GM23338 (cell line): ENCODE results near the gene CYP2J2. TPM values are rescaled to one million over a fixed set of nuclear protein-coding genes. Genes with fewer than 3 reads are reported as not detected.
A peak's percentile ranks its signal among the peaks of the same experiment; 100 is the strongest.

Experiments used
- ATAC-seq: fragments of 200-7000 bp; cut with Tn5 transposase; 3 replicates; pipeline ENCODE4 v1.9.1; 2020
- DNase-seq: peaks from one replicate; pipeline ENCODE4 v3.0.0-alpha.2; 2015; ENCODE audit warnings: low spot score
- H2AFZ ChIP-seq: fragments of 200-600 bp; sonication (generic); 2 replicates; pipeline ENCODE4 v1.8.0; 2016; ENCODE audit warnings: antibody characterized with exemption, mild to moderate bottlenecking, moderate library complexity
- H3F3A ChIP-seq: fragments of 200-600 bp; sonication (generic); replicated peaks from 2 replicates; pipeline ENCODE4 v1.8.0; 2017; ENCODE audit warnings: antibody characterized with exemption, mixed run types, low read depth
- H3K27ac ChIP-seq: fragments of 200-600 bp; sonication (generic); 2 replicates; pipeline ENCODE4 v1.6.1; 2016; ENCODE audit warnings: low read depth
- H3K27me3 ChIP-seq: fragments of 200-600 bp; sonication (generic); 2 replicates; pipeline ENCODE4 v1.8.0; 2016; ENCODE audit warnings: mild to moderate bottlenecking, mixed run types, moderate library complexity; ENCODE audit not compliant: insufficient read depth
- H3K36me3 ChIP-seq: fragments of 200-600 bp; sonication (generic); 2 replicates; pipeline ENCODE4 v1.8.0; 2016; ENCODE audit warnings: mild to moderate bottlenecking; ENCODE audit not compliant: insufficient read depth
- H3K4me1 ChIP-seq: fragments of 200-600 bp; sonication (generic); 2 replicates; pipeline ENCODE4 v1.8.0; 2016; ENCODE audit warnings: mild to moderate bottlenecking, moderate library complexity; ENCODE audit not compliant: insufficient read depth
- H3K4me2 ChIP-seq: fragments of 200-600 bp; sonication (generic); 2 replicates; pipeline ENCODE4 v1.7.1; 2017; ENCODE audit warnings: mixed run types
- H3K4me3 ChIP-seq: fragments of 200-600 bp; sonication (generic); 2 replicates; pipeline ENCODE4 v1.6.1; 2016; ENCODE audit warnings: mixed run types
- H3K79me2 ChIP-seq: fragments of 200-600 bp; sonication (generic); replicated peaks from 2 replicates; pipeline ENCODE4 v1.8.0; 2017; ENCODE audit warnings: mild to moderate bottlenecking; ENCODE audit not compliant: insufficient read depth
- H3K9me2 ChIP-seq: fragments of 200-600 bp; sonication (generic); 2 replicates; pipeline ENCODE4 v1.8.0; 2017; ENCODE audit not compliant: insufficient read depth
- H4K20me1 ChIP-seq: fragments of 200-600 bp; sonication (generic); replicated peaks from 2 replicates; pipeline ENCODE4 v1.8.0; 2017; ENCODE audit warnings: mild to moderate bottlenecking; ENCODE audit not compliant: insufficient read depth
- H3K27ac Mint-ChIP-seq: 2 replicates; pipeline ENCODE4 v1.8.0; 2020; ENCODE audit warnings: inconsistent platforms, mild to moderate bottlenecking, moderate library complexity, mixed read lengths
- H3K27me3 Mint-ChIP-seq: 3 replicates; pipeline ENCODE4 v1.8.0; 2022; ENCODE audit warnings: low read depth, mild to moderate bottlenecking, moderate library complexity, mixed read lengths, inconsistent platforms; ENCODE audit not compliant: insufficient read depth, poor library complexity
- H3K36me3 Mint-ChIP-seq: 3 replicates; pipeline ENCODE4 v1.8.0; 2021; ENCODE audit warnings: low read depth, mild to moderate bottlenecking, inconsistent platforms, moderate library complexity, mixed read lengths
- H3K4me1 Mint-ChIP-seq: 3 replicates; pipeline ENCODE4 v1.8.0; 2020; ENCODE audit warnings: mild to moderate bottlenecking, inconsistent platforms, mixed read lengths
- H3K4me3 Mint-ChIP-seq: 3 replicates; pipeline ENCODE4 v1.8.0; 2021; ENCODE audit warnings: moderate library complexity, mild to moderate bottlenecking, inconsistent platforms, mixed read lengths
- H3K9me3 Mint-ChIP-seq: 3 replicates; pipeline ENCODE4 v1.8.0; 2020; ENCODE audit warnings: moderate library complexity, mild to moderate bottlenecking, inconsistent platforms, mixed read lengths
- CREB1 ChIP-seq: fragments of 250-450 bp; sonication (Bioruptor Pico); IDR thresholded peaks from 2 replicates; pipeline ENCODE4 v1.5.0; 2020; ENCODE audit warnings: low read depth, mild to moderate bottlenecking, moderate library complexity
- ETS1 ChIP-seq: IDR thresholded peaks from 2 replicates; pipeline ENCODE4 v1.6.1; 2016; ENCODE audit warnings: antibody characterized with exemption
- EZH2 ChIP-seq: fragments of 200-600 bp; sonication (generic); IDR thresholded peaks from one replicate; pipeline ENCODE4 v1.8.0; 2017; ENCODE audit warnings: antibody characterized with exemption, mild to moderate bottlenecking, low read depth; ENCODE audit not compliant: unreplicated experiment
- EZH2phosphoT487 ChIP-seq: fragments of 200-600 bp; sonication (generic); IDR thresholded peaks from one replicate; pipeline ENCODE4 v1.8.1; 2018; ENCODE audit warnings: antibody characterized with exemption; ENCODE audit not compliant: unreplicated experiment
- JUNB ChIP-seq: IDR thresholded peaks from one replicate; pipeline ENCODE4 v1.6.1; 2016; ENCODE audit warnings: antibody characterized with exemption; ENCODE audit not compliant: unreplicated experiment
- NANOG ChIP-seq: IDR thresholded peaks from 2 replicates; pipeline ENCODE4 v1.6.1; 2016; ENCODE audit warnings: antibody characterized with exemption, borderline replicate concordance
- POLR2AphosphoS5 ChIP-seq: IDR thresholded peaks from 2 replicates; pipeline ENCODE4 v1.6.1; 2016; ENCODE audit warnings: antibody characterized with exemption, low read depth
- REST ChIP-seq: IDR thresholded peaks from one replicate; pipeline ENCODE4 v1.6.1; 2018; ENCODE audit warnings: antibody characterized with exemption; ENCODE audit not compliant: unreplicated experiment
- STAT1 ChIP-seq: IDR thresholded peaks from one replicate; pipeline ENCODE4 v1.6.1; 2016; ENCODE audit warnings: antibody characterized with exemption; ENCODE audit not compliant: unreplicated experiment
- ZNF114 ChIP-seq: fragments of 250-450 bp; sonication (Bioruptor Pico); IDR thresholded peaks from 2 replicates; pipeline ENCODE4 v1.5.0; 2020; ENCODE audit warnings: mild to moderate bottlenecking, moderate library complexity
- ZNF331 ChIP-seq: fragments of 250-450 bp; sonication (Bioruptor Pico); IDR thresholded peaks from 2 replicates; pipeline ENCODE4 v1.5.0; 2020; ENCODE audit warnings: low read depth, mild to moderate bottlenecking, moderate library complexity
- polyA plus RNA-seq: library from polyadenylated mRNA; unstranded; fragments of >200 nt; fragmentation: Nextera tagmentation; extraction: Ambion mirVana; gene quantifications from 2 replicates; pipeline ENCODE4 v1.2.1, GENCODE V29; 2016
- total RNA-seq: library from RNA; depleted of rRNA; stranded (reverse); fragments of >200 nt; shearing (Covaris generic); gene quantifications from 2 replicates; pipeline ENCODE4 v1.2.3, GENCODE V29; 2014
- TF ChIP-seq, protein P1 (sequence below), 2 experiments: fragments of 200-600 bp in 1 of 2; sonication (generic) in 1 of 2; conservative IDR thresholded peaks; 2 replicates each; pipeline versions ENCODE4 v1.5.1 to v1.6.1; 2016 to 2017; ENCODE audit warnings: antibody characterized with exemption in 2 of 2, low read depth in 2 of 2, mild to moderate bottlenecking in 2 of 2, moderate library complexity in 1 of 2
- TF ChIP-seq, protein P2 (sequence below): fragments of 250-450 bp; sonication (Bioruptor Pico); IDR thresholded peaks from 2 replicates; pipeline ENCODE4 v1.5.0; 2020; ENCODE audit warnings: mild to moderate bottlenecking, moderate library complexity

The CYP2J2 gene
- total and polyA plus RNA-seq, 2 experiments from 2014 or later, result 1.4 to 1.5 TPM

- no peak overlapping the region for H3K4me3 Mint-ChIP-seq
- ATAC-seq (no peak), DNase-seq (no peak)
- Histone ChIP-seq H3K79me2 (no peaks in the 10 kb centered on the region), H3K36me3 (no peaks in the 10 kb centered on the region), H3K27me3 (no peaks in the 10 kb centered on the region), H4K20me1 (no peaks in the 10 kb centered on the region), H3F3A (no peaks in the 10 kb centered on the region), H3K4me1 (peaks cover 10% of the 10 kb centered on the region), H3K27ac (no peak overlapping the region), H3K4me3 (no peak overlapping the region), H3K9me2 (0 out of 2 replicates have a peak, but pooled peaks cover 4% of the 10 kb centered on the region), H2AFZ (no peak overlapping the region), H3K4me2 (no peak overlapping the region)
- H3K9me3 Mint-ChIP-seq, result no peaks in the 10 kb centered on the region; the same call in 2 of the 3 replicates
- TF ChIP-seq EZH2 (no peak), JUNB (no peak), REST (no peak), NANOG (no peak), STAT1 (no peak), CREB1 (CRISPR knock-in tag) (no peak), EZH2phosphoT487 (no peak), ETS1 (no peak), ZNF331 (CRISPR knock-in tag) (no peak), POLR2AphosphoS5 (no peak), ZNF114 (CRISPR knock-in tag) (no peak)
- TF ChIP-seq, protein P1, sequence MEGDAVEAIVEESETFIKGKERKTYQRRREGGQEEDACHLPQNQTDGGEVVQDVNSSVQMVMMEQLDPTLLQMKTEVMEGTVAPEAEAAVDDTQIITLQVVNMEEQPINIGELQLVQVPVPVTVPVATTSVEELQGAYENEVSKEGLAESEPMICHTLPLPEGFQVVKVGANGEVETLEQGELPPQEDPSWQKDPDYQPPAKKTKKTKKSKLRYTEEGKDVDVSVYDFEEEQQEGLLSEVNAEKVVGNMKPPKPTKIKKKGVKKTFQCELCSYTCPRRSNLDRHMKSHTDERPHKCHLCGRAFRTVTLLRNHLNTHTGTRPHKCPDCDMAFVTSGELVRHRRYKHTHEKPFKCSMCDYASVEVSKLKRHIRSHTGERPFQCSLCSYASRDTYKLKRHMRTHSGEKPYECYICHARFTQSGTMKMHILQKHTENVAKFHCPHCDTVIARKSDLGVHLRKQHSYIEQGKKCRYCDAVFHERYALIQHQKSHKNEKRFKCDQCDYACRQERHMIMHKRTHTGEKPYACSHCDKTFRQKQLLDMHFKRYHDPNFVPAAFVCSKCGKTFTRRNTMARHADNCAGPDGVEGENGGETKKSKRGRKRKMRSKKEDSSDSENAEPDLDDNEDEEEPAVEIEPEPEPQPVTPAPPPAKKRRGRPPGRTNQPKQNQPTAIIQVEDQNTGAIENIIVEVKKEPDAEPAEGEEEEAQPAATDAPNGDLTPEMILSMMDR (conservative IDR thresholded peaks at IDR 0.05; ENCODE audit: low read depth in 2 of 2), result no peak
- TF ChIP-seq, protein P2, sequence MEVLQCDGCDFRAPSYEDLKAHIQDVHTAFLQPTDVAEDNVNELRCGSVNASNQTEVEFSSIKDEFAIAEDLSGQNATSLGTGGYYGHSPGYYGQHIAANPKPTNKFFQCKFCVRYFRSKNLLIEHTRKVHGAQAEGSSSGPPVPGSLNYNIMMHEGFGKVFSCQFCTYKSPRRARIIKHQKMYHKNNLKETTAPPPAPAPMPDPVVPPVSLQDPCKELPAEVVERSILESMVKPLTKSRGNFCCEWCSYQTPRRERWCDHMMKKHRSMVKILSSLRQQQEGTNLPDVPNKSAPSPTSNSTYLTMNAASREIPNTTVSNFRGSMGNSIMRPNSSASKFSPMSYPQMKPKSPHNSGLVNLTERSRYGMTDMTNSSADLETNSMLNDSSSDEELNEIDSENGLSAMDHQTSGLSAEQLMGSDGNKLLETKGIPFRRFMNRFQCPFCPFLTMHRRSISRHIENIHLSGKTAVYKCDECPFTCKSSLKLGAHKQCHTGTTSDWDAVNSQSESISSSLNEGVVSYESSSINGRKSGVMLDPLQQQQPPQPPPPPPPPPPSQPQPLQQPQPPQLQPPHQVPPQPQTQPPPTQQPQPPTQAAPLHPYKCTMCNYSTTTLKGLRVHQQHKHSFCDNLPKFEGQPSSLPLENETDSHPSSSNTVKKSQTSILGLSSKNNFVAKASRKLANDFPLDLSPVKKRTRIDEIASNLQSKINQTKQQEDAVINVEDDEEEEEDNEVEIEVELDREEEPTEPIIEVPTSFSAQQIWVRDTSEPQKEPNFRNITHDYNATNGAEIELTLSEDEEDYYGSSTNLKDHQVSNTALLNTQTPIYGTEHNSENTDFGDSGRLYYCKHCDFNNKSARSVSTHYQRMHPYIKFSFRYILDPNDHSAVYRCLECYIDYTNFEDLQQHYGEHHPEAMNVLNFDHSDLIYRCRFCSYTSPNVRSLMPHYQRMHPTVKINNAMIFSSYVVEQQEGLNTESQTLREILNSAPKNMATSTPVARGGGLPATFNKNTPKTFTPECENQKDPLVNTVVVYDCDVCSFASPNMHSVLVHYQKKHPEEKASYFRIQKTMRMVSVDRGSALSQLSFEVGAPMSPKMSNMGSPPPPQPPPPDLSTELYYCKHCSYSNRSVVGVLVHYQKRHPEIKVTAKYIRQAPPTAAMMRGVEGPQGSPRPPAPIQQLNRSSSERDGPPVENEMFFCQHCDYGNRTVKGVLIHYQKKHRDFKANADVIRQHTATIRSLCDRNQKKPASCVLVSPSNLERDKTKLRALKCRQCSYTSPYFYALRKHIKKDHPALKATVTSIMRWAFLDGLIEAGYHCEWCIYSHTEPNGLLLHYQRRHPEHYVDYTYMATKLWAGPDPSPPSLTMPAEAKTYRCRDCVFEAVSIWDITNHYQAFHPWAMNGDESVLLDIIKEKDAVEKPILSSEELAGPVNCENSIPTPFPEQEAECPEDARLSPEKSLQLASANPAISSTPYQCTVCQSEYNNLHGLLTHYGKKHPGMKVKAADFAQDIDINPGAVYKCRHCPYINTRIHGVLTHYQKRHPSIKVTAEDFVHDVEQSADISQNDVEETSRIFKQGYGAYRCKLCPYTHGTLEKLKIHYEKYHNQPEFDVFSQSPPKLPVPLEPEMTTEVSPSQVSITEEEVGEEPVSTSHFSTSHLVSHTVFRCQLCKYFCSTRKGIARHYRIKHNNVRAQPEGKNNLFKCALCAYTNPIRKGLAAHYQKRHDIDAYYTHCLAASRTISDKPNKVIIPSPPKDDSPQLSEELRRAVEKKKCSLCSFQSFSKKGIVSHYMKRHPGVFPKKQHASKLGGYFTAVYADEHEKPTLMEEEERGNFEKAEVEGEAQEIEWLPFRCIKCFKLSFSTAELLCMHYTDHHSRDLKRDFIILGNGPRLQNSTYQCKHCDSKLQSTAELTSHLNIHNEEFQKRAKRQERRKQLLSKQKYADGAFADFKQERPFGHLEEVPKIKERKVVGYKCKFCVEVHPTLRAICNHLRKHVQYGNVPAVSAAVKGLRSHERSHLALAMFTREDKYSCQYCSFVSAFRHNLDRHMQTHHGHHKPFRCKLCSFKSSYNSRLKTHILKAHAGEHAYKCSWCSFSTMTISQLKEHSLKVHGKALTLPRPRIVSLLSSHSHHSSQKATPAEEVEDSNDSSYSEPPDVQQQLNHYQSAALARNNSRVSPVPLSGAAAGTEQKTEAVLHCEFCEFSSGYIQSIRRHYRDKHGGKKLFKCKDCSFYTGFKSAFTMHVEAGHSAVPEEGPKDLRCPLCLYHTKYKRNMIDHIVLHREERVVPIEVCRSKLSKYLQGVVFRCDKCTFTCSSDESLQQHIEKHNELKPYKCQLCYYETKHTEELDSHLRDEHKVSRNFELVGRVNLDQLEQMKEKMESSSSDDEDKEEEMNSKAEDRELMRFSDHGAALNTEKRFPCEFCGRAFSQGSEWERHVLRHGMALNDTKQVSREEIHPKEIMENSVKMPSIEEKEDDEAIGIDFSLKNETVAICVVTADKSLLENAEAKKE, result no peak
- H3K27ac Mint-ChIP-seq, result peak overlapping the region; percentile 46; the same call in 1 of the 2 replicates
- no peaks in the 10 kb centered on the region for H3K36me3 Mint-ChIP-seq
- peaks cover 12% of the 10 kb centered on the region for H3K4me1 Mint-ChIP-seq
- H3K27me3 Mint-ChIP-seq, result peaks cover 1% of the 10 kb centered on the region
Measured at GRCh38 chr1:59901770-59902388, 24.7 kb downstream of the CYP2J2 start.
